ENCODE measurements around the gene PELI3.

DNA sequence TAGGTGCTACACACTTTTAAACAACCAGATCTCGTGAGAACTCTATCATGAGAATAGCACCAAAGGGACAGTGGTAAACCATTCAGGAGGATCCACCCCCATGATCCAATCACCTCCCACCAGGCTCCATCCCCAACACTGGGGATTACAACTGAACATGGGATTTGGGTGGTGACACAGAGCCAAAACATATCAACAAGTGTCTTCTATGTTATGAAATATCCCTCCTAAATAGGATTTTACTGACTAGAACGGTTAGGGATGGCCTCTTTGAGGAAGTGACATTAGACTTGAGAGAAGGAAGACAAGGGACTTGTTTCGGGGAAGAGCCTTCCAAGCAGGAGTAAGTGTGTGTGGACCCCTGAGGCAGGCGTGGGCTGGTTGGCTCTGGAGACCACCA is 16.1 kb upstream of the PELI3 start:
- TF ChIP-seq, protein P1, sequence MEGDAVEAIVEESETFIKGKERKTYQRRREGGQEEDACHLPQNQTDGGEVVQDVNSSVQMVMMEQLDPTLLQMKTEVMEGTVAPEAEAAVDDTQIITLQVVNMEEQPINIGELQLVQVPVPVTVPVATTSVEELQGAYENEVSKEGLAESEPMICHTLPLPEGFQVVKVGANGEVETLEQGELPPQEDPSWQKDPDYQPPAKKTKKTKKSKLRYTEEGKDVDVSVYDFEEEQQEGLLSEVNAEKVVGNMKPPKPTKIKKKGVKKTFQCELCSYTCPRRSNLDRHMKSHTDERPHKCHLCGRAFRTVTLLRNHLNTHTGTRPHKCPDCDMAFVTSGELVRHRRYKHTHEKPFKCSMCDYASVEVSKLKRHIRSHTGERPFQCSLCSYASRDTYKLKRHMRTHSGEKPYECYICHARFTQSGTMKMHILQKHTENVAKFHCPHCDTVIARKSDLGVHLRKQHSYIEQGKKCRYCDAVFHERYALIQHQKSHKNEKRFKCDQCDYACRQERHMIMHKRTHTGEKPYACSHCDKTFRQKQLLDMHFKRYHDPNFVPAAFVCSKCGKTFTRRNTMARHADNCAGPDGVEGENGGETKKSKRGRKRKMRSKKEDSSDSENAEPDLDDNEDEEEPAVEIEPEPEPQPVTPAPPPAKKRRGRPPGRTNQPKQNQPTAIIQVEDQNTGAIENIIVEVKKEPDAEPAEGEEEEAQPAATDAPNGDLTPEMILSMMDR (IDR thresholded peaks at IDR 0.05; ENCODE audit: borderline replicate concordance, extremely low read depth, low read length, poor library complexity, severe bottlenecking) = no peak
- TF ChIP-seq EZH2 (IDR thresholded peaks at IDR 0.05; ENCODE audit: borderline replicate concordance, low read depth, low read length, severe bottlenecking) = no peak

Measured in DND-41 (cell line).